ENCODE data around the gene PHEX.

Gene PHEX

DNA sequence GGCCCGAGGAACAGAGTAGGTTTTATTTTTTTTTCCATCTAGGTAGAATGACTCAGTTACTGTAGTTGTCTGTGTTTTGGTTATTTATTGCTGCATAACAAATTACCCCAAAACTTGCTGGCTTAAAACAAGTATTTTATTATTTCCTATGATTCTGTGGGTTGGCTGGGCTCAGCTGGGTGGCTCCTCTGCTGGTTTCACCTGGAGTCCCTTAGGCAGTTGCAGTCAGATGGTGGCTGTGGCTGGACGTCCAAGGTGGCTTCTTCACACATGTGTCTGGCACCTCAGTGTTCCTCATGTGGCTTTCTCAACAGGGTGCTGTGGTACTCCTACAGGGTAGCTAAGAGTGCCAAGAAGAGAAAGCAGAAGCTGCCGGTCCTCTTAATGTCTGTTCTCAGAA lies 115.8 kb downstream of the PHEX start:
- no peak for TF ChIP-seq POLR2AphosphoS5 (IDR thresholded peaks at IDR 0.05; ENCODE audit: low read depth, low read length)
- no peak for TF ChIP-seq TAF1 (IDR thresholded peaks at IDR 0.05; ENCODE audit: borderline replicate concordance, insufficient read depth, low read length)
- no peak for TF ChIP-seq FOXP2 (optimal IDR thresholded peaks at IDR 0.05; ENCODE audit: borderline replicate concordance, extremely low read depth, extremely low read length, insufficient read depth)
- TF ChIP-seq, protein P1, sequence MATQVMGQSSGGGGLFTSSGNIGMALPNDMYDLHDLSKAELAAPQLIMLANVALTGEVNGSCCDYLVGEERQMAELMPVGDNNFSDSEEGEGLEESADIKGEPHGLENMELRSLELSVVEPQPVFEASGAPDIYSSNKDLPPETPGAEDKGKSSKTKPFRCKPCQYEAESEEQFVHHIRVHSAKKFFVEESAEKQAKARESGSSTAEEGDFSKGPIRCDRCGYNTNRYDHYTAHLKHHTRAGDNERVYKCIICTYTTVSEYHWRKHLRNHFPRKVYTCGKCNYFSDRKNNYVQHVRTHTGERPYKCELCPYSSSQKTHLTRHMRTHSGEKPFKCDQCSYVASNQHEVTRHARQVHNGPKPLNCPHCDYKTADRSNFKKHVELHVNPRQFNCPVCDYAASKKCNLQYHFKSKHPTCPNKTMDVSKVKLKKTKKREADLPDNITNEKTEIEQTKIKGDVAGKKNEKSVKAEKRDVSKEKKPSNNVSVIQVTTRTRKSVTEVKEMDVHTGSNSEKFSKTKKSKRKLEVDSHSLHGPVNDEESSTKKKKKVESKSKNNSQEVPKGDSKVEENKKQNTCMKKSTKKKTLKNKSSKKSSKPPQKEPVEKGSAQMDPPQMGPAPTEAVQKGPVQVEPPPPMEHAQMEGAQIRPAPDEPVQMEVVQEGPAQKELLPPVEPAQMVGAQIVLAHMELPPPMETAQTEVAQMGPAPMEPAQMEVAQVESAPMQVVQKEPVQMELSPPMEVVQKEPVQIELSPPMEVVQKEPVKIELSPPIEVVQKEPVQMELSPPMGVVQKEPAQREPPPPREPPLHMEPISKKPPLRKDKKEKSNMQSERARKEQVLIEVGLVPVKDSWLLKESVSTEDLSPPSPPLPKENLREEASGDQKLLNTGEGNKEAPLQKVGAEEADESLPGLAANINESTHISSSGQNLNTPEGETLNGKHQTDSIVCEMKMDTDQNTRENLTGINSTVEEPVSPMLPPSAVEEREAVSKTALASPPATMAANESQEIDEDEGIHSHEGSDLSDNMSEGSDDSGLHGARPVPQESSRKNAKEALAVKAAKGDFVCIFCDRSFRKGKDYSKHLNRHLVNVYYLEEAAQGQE (IDR thresholded peaks at IDR 0.05; ENCODE audit: insufficient read depth in 1 of 2, low read depth in 2 of 2, low read length in 2 of 2), result no peak
- no peak for TF ChIP-seq SIN3A (IDR thresholded peaks at IDR 0.05; ENCODE audit: borderline replicate concordance, insufficient read depth, low read length)

DNA sequence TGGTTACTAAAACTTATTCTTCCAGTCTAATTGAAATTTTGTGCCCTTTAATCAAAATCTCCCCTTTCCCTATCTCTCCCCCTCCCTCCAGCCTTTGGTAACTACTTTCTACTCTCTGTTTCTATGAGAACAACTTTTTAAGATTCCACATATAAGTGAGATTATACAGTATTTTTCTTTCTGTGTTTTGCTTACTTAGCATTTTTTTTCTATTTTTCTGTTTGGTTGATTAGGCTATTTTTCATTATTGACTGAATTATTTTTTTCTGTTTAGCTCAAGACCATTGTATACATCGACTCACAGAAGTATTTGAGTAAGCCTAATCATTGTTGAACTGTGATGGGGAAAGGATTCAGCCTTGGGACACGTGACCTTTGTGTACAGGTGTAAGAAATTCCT lies 116.4 kb downstream of the PHEX start:
- TF ChIP-seq SIN3A (IDR thresholded peaks at IDR 0.05; ENCODE audit: borderline replicate concordance, insufficient read depth, low read length) (no peak), FOXP2 (optimal IDR thresholded peaks at IDR 0.05; ENCODE audit: borderline replicate concordance, extremely low read depth, extremely low read length, insufficient read depth) (no peak), TAF1 (IDR thresholded peaks at IDR 0.05; ENCODE audit: borderline replicate concordance, insufficient read depth, low read length) (no peak), POLR2AphosphoS5 (IDR thresholded peaks at IDR 0.05; ENCODE audit: low read depth, low read length) (no peak)
- TF ChIP-seq, protein P1 (IDR thresholded peaks at IDR 0.05; ENCODE audit: insufficient read depth in 1 of 2, low read depth in 2 of 2, low read length in 2 of 2), result no peak

DNA sequence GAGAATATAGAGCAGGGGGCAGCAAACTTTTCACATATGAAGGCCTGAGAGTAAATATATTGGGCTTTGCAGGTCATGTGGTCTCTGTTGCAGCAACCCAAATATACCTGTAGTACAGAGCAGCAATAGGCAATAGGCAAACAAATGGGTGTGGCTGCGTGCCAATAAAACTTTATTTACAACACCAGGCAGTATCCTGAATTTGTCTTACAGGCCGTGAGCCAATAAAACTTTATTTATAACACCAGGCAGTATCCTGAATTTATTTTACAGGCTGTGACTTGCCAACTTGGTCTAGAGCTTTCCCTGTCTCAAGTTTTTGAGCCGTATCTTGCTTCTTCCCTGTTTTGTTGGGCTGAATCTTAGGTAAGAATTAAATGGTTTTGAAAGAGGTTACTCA lies 118.2 kb downstream of the PHEX start:
- TF ChIP-seq FOXP2 (optimal IDR thresholded peaks at IDR 0.05; ENCODE audit: borderline replicate concordance, extremely low read depth, extremely low read length, insufficient read depth) (no peak), SIN3A (IDR thresholded peaks at IDR 0.05; ENCODE audit: borderline replicate concordance, insufficient read depth, low read length) (no peak), TAF1 (IDR thresholded peaks at IDR 0.05; ENCODE audit: borderline replicate concordance, insufficient read depth, low read length) (no peak), POLR2AphosphoS5 (IDR thresholded peaks at IDR 0.05; ENCODE audit: low read depth, low read length) (no peak)
- TF ChIP-seq, protein P1 (IDR thresholded peaks at IDR 0.05; ENCODE audit: insufficient read depth in 1 of 2, low read depth in 2 of 2, low read length in 2 of 2), result no peak

DNA sequence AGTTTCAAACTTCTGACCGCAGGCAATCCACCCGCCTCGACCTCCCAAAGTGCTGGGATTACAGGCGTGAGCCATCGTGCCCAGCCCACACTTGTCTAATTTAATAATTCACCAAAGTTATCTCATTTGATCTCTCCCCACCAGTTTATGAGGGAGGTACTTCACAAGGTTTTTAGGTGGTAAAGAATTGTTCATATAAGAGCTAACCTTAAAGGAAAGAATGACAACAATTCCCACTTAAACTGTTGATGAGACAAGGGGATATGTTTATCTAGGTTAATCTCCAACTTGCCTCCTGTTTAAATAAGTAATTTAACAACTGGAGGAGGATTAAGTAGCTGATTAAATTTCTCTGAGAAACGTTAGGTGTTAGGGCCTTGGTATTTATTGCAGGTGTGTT lies 123.0 kb downstream of the PHEX start:
- no peak for TF ChIP-seq FOXP2 (optimal IDR thresholded peaks at IDR 0.05; ENCODE audit: borderline replicate concordance, extremely low read depth, extremely low read length, insufficient read depth)
- no peak for TF ChIP-seq TAF1 (IDR thresholded peaks at IDR 0.05; ENCODE audit: borderline replicate concordance, insufficient read depth, low read length)
- TF ChIP-seq, protein P1 (IDR thresholded peaks at IDR 0.05; ENCODE audit: insufficient read depth in 1 of 2, low read depth in 2 of 2, low read length in 2 of 2), result no peak
- TF ChIP-seq SIN3A (IDR thresholded peaks at IDR 0.05; ENCODE audit: borderline replicate concordance, insufficient read depth, low read length), result no peak

DNA sequence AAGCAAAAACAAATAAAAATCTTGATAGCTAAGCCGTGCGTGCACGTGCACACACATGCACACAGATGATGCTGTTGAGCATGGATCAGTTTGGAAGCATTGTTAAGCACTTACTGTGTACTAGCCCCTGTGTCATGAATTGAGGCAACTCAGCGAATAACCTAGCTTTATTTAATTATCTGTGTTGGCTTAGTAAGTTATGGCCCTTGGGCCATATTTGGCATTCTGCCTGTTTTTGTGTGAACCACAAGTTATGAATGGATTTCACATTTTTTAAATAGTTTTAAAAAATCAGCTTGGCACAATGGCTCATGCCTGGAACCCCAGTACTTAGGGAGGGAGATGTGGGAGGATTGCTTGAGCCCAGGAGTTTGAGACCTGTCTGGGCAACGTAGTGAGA lies 126.9 kb downstream of the PHEX start:
- no peak for TF ChIP-seq POLR2AphosphoS5 (IDR thresholded peaks at IDR 0.05; ENCODE audit: low read depth, low read length)
- no peak for TF ChIP-seq TAF1 (IDR thresholded peaks at IDR 0.05; ENCODE audit: borderline replicate concordance, insufficient read depth, low read length)
- TF ChIP-seq, protein P1 (IDR thresholded peaks at IDR 0.05; ENCODE audit: insufficient read depth in 1 of 2, low read depth in 2 of 2, low read length in 2 of 2), result no peak
- no peak for TF ChIP-seq FOXP2 (optimal IDR thresholded peaks at IDR 0.05; ENCODE audit: borderline replicate concordance, extremely low read depth, extremely low read length, insufficient read depth)
- no peak for TF ChIP-seq SIN3A (IDR thresholded peaks at IDR 0.05; ENCODE audit: borderline replicate concordance, insufficient read depth, low read length)
